NK-92 (cell line): ENCODE measurements around the gene IDS.
A peak's percentile ranks its signal among the peaks of the same experiment; 100 is the strongest.
"Not testable (repeated sequence)": the region's sequence is repeated elsewhere in the genome, so short reads cannot be mapped to it uniquely, and the experiment has no call there.

Experiments
- DNase-seq: peaks from one replicate; lab custom pipeline; 2025; ENCODE audit not compliant: unreplicated experiment; lab: John Stamatoyannopoulos, UW

The IDS gene, protein sequence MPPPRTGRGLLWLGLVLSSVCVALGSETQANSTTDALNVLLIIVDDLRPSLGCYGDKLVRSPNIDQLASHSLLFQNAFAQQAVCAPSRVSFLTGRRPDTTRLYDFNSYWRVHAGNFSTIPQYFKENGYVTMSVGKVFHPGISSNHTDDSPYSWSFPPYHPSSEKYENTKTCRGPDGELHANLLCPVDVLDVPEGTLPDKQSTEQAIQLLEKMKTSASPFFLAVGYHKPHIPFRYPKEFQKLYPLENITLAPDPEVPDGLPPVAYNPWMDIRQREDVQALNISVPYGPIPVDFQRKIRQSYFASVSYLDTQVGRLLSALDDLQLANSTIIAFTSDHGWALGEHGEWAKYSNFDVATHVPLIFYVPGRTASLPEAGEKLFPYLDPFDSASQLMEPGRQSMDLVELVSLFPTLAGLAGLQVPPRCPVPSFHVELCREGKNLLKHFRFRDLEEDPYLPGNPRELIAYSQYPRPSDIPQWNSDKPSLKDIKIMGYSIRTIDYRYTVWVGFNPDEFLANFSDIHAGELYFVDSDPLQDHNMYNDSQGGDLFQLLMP

DNA sequence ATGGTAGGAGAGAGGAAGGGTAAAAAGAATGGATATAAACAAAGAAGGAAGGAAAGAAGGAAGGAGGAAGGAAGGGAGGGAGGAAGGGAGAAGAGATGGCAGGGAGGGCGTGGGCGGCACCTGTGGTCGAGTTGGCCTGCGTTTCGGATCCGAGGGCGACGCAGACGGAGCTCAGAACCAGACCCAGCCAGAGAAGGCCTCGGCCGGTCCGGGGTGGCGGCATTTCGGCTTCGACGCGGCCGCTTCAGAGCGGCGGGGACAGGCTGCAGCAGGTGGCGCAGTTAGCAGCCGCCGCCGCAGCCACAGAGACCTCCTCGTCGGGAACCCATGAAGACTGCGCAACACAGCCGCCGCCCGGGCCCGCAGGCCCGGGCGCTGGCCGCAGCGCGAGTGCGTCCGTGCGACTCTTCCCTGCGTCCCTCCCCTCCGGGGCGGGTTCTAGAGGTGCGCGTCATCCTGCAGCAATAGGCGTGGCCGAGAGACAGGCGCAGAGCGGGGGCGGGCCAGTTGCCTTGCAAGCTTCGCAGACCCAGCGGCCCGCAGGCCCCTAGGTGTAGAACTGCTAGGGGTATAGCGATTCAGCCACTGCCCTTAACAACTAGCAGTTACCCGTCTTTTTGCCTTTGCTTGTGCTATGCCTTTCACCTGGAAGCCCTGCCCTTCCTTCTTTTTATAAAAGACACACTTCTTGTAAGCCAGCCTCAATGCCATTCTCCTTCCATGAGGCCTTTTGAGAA, at the start of gene IDS:
Gene IDS, minus strand, starts transcription at position 392 of the 737 bp plus-strand sequence. Its CDS starts 169 bp downstream, at position 223.
- peak; percentile 2 for DNase-seq

DNA sequence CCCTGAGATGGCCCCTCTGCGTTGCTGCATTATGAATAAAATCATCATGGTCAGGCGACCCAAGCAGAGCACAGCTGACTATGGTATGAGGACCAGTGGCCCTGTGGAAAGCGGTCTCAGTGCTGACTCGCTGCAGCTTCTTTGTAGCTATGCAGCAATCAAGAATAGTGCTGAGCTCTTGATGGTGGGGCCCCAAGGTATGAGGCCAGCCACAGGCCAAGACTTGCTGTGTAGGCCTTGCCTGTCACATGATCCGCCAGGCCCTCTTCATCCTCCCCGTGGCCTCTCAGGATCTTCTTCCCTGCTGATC, 46.8 kb upstream of the IDS start:
- DNase-seq: not testable (repeated sequence)

DNA sequence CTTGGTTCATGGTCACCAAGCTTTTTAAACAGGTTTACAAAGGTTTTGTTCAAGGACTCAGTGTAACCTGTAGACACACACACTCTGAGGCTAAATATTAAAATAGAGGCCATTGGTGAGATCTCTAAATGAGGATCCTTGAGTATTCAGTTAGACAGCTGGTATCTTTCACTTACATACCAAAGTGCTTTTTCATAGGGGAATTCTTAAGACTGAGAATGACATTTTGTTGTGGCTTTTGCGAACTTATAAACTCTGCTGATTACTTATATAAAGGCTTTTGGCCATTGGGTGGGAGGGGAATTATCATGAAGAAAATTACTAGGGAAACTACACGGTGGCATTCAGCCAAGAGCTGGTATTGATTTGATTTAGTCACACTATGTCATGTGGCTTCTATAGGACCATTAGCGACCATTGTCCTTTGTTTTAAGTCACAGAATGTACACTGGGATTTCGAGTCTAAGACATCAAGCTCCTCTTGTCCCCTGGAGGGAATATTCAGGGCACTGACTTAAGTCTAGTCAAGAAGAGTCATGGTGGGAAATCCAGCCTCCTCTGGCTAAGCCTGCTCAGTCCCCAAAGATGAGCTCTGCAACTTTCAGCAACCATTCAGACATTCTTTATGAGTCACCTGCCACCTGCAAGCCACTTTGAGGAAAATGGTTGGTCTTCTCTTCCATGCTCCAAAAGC, 46.3 kb upstream of the IDS start:
- DNase-seq: not testable (repeated sequence)

DNA sequence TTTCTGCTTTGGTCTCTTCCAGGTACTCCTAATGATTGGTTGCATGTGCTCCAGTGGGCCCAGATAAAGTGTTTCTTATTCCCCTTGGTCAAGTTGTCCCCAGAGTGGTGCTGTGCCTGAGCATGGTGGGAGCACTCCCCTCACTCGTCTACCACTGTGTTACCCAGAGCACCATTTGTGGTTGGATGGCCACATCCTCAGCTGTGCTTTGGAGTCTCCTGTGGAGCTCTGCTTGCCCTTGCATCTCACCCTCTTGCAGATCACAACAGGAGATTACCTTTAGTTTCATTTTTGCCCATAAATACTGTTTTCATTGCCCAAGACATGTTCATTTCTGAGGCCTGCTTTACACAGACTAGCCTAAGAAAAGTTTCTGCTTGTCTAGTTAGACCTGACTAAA, 45.3 kb upstream of the IDS start:
- DNase-seq: not testable (repeated sequence)

DNA sequence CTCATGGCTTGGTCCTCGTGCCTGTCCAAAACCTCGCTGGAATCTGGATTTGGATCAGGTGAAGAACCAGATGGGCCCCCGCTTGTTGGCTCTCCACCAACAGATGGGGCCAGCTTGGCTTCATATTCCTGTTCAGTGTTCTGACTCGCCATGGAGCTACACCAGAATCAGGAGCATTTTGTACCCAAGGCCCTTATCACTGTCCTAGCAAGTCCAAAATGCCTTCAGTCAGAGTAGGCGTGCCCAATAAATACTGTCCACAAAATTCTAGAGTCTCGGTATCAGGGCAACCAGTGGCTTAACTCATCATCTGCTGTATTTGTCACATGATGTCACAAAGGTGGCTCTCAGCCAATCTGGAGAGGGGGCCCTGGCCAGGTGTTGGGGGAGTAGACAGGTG, 44.6 kb upstream of the IDS start, which contains the start of gene HSFX3:
Gene HSFX3, minus strand, starts transcription at position 224 of the 400 bp plus-strand sequence. Its CDS starts 72 bp downstream, at position 152.
- DNase-seq: not testable (repeated sequence)

DNA sequence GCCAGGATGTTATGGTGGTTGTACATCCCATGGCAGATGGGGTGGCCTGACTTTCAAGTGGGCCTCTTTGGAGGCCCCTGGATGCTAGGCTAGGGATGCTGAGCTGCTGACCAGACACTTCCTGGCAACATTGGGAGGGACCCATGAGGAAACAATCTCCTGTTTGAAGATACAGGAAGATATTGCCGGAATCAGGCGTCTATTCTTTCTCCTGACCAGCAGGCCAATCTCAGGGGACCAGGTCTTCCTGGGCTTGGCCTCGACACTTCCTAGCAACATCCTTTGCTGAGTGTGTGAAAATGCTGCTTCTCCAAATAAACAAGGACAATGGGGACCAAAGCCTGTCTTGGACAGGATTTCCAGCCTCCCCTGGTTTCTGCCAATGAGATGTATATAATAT, 42.7 kb upstream of the IDS start:
- DNase-seq: not testable (repeated sequence)

DNA sequence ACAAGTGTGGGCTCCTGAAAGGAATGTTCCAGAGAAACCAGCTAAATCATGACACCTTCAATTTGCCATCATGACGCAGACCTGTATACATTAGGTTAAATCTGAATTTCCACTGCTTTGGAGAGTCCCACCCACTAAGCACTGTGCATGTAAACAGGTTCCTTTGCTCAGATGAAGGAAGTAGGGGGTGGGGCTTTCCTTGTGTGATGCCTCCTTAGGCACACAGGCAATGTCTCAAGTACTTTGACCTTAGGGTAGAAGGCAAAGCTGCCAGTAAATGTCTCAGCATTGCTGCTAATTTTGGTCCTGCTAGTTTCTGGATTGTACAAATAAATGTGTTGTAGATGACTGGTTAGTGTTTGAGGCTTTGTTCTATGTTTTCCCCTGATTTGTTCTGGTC, 41.9 kb upstream of the IDS start:
- not testable (repeated sequence) for DNase-seq

DNA sequence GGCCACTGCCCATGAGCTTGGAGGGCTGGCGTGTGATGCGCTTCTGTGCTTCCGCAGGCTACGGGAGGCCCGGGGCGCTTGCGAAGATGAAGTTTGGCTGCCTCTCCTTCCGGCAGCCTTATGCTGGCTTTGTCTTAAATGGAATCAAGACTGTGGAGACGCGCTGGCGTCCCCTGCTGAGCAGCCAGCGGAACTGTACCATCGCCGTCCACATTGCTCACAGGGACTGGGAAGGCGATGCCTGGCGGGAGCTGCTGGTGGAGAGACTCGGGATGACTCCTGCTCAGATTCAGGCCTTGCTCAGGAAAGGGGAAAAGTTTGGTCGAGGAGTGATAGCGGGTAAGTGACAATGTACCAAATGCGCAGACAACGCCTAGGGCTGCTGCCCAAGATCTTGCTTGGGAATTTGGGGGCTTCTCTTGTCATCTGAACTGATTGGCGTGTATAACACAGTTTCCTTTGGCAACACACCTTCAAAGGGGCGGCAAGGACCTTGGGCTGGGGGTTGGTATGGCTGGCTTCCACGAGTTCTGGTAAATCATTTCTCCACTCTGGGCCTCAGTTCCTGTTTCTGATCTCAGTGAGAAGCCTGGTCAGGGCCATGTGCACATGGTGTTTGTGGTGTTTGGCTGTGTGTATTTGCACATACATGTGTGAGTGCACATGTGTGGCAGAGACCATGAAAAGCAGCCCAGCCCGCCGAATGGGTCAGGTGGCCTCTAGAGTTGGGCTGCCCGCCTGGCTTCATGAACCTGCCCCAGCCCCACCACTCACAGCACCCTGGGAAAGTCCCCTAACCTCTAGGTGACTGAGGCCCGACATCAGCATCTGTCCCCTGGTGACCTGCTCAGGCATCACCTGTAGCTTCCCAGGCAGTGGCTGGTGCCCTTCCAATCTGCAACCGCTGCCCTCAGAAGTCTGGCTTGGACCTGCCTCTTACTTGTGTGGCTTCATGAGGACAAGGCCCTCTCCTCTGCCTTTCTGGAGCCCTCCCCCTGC, 40.7 kb upstream of the IDS start:
- DNase-seq: not testable (repeated sequence)

DNA sequence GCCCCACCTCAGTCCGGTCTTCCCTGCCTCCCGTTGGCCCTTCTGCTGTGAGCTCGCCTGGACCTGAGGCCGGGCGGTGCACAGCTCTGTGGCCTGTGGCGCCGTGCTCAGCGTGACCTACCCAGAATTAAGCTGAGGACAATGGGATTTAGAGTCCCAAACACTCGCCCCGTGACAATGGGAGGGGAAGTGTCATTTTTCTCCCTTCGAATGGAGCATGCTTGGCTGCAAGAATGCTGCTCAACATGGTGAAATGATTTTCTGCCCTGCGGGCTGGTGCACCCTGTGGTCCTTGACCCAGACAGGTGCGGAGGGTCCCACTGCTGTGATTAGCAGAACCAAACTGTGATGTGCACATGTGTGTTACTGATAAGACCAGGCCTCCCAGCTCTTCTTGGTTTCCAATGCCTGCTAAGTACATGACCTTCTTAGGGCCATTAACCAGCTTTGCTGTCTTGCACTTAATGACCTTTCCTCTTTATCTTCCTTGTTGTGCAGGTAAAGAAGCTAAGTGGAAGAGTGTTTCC, 36.5 kb upstream of the IDS start:
- no peak for DNase-seq

DNA sequence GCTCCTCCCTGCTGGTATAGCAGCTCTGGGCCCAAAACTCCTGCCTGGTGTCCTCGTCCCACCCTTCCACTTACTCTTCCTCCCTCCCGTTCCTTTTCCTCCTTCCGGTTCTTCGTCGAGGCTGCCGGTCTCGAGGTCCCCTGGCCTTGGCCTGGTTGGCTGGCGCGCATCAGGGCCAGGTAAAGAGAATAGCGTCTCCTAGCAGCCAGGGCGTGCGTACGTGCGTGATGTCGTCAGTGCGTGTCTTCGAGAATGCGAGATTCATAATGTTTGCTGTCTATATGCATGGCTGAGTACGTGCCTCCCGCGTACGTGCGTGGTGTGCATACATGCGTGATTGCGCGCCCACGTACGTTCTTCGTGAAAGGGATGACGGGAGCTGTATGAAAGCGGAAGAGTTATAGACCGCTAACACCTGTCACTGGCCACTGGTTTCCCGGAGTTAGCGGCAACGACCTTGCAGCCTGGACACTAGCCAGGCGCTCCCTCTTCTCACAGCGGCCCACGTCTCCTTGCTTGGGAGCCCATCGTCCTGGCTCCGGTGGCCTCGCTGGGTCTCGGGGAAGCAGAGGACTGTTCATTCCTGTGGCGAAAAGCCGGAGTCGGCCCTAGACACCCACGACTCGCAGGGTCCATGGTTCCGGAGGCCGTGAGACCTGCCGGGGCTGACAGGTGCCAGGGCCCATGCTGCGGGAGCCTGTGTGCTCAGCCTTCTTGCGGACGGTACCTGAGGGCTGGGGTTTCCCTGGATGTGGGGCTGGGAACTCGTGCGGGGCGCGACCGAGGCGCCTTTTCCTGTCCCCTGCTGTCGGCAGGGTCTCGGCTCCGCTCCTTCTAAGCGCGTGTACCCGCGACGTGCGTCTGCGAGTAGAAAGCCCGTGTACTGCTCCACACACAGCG, 35.8 kb upstream of the IDS start, which contains the start of gene EOLA1:
Gene EOLA1, plus strand, starts transcription at position 392 of the 900 bp plus-strand sequence. CDS start 4,619 bp downstream, outside the sequence.
- DNase-seq: peak; percentile 30

DNA sequence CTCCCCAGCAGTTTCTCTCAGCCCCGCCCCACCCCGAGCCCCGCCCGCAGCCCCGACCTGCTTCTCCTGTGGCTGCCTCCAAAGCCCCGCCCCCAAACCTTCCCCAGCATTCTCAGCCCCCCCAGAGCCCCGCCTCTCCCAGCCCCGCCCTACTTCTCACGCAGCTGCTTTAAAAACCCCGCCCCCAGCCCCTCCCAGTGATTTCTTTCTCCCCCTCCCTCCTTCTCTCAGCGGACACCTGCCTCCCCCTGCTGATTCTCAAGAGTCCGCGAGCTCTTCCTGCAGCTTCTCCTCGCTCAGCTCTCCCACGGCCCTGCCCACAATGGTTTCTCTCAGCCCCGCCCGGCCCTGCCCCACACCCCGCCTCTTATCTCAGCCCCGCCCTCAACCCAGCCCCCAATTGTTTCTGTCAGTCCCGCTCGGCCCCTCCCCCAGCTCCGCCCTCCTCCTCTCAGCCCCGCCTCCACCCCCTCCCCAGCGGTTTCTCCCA, 35.1 kb upstream of the IDS start:
- DNase-seq: peak; percentile 71

DNA sequence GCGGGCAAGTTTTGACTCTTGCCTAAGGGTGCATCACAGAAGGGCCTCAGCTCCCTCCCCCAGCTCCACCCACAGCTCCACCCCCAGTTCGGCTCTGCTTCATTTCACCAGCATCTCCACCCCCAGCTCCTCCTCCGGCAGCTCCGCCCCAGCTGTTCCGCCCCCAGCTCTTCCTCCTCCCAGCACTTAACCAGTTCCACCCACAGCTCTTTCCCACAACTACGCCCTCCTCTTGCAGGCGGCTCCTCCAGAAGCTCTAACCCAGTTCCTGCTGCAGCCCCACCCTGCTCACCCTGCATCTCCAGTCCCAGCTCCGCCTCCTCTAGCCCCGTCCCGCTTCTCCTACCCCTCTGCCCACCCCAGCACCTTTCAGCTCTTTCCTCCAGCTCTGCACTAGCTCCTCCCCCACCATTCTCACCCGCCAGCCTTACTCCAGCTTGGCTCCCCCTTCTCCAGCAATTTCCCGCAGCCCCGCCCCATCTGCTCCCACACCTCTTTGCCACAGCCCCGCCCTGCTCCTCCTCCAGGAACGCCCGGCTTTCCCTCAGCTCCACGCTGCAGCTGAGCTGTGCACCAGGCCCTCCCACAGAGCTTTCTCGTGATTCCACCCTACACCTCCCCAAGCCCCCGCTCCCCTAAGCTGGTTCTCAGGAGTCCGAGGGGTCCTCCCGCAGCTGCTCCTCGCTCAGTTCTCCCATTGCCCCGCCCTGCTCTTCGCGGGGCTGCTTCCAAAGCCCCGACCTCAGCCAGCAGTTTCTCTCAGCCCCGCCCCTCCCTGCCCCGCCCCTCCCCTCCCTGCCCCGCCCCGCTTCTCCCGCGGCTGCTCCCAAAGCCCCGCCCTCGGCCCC, 34.4 kb upstream of the IDS start:
- DNase-seq: peak; percentile 33

DNA sequence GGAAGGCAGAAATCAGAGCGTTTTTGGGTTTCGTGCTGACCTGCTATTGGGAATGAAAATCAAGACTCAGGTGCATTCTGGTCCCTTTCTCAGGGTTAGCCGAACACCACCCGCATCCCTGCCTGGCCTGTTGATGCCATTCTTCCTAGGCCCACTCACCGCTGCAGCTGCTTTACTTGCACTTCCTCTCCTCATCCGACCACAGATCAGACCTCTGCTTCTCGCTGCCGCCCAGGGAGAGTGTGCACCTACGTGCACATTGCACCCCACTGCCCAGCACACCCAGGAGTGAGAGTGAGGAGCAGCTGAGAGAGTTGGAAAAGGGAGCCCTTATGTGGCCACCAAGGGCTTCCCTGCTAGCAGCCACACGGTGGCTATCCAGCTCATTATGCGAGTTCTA, 32.4 kb upstream of the IDS start:
- not testable (repeated sequence) for DNase-seq

DNA sequence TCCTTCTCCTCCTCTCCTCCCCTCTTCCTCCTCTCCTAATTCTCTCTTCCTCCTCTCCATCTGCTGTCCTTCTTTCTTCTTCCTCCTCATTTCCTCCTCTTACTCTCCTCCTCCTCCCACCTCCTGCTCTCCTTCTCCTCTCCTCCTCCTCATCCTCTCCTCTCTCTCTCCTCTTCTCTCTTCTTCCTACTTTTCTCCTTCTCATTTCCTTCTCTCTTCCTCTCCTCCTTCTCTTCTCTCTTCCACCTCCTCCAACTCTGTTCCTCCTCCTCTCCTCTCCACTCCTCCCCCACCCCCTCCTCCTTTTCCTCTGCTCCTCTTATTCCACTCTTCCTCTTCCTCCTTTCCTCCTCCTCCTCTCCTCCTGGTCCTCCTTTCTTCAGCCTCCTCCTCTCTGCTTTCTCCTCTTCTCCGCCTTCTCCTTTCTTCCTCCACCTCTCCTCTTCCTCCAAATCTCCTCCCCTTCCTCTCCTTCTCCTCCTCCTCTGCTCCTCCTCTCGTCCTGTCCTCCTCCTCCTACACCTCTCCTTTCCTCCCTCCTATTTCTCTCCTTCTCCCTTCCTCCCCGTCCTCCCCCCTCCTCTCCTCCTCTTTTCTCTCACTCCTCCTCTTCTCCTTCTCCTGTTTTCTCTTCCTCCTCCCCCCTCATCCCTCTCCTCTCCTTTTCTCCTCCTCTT, 30.0 kb upstream of the IDS start:
- not testable (repeated sequence) for DNase-seq

DNA sequence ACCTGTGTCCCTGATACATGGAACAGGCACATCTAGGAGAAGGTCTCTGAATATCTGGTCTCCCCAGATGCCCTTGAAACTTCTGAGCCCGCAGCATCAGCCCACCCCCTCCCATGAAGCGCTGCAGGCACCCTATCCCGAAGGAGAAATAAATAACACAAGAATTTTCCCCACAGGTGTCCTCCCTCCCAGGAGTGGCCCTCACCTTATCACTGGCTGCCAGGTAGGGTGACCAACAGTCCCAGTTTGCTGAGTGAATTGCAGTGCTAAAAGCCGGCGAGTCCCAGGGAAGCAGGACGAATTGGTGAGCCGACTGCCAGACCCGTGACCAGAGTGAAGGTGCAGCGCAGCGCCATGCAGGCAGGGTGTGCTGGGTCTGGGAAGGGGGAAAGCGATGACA, 28.9 kb upstream of the IDS start:
- not testable (repeated sequence) for DNase-seq

DNA sequence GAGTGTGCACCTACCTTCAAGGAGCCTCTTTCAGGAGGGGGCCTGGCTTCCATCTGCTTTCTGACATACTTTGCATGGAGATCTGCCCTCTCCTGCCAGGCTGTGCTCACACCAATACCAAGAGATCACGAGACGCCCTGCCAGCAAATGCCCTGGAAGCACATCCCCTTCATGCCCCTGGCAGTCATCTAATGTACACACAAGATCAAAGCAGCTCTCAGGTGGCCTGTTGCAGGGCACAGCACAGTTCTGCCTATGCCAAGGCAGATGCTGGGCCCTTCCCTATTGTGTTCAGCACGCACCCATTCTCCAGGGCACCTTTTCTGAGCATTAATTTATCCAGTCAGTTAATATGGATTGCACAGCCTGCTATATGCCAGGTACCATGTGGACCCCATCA, 27.8 kb upstream of the IDS start:
- not testable (repeated sequence) for DNase-seq

DNA sequence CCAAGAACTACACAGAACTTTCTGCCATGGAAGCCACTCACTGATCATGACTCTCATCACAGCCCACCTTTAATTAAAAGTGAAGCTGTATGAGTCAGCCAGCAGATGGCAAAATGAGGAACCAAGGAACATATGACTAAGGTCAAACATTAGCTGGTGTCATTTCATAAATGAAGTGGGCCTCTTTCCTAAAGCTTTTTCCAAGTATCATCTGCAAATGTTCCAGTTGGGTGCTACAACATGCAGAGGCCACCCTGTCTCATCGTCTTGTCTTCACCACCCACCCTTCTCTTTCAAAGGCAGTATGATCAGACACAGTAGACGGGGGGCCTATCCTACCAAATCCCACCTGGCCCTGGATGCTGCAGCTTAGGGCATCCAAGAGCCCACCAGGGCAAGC, 26.5 kb upstream of the IDS start:
- no peak for DNase-seq
